Body of pancreas (tissue), 4 donors: ENCODE data around the gene NAALADL1. TPM values are rescaled to one million over a fixed set of nuclear protein-coding genes. Genes with fewer than 3 reads are reported as not detected.

Experiments used
- ATAC-seq: fragments of 150-250 bp; one replicate; pipeline ENCODE4 v1.9.1; 2016
- DNase-seq, 4 donors: peaks; one replicate each; pipeline ENCODE4 v3.0.0-alpha.2; 2019
- H3K27ac ChIP-seq, 4 donors: fragments of 200-600 bp; sonication (generic); 1 replicate in 3 of 4; 2 replicates in 1 of 4; pipeline versions ENCODE4 v1.5.1 to v1.6.1; 2016 to 2019; ENCODE audit warnings: mild to moderate bottlenecking in 1 of 4, mixed read lengths in 1 of 4, moderate library complexity in 1 of 4
- H3K27me3 ChIP-seq, 2 donors: fragments of 200-600 bp; sonication (generic); one replicate each; pipeline ENCODE4 v1.6.0; 2016; ENCODE audit warnings: mild to moderate bottlenecking in 1 of 2
- H3K36me3 ChIP-seq, 2 donors: fragments of 200-600 bp; sonication (generic); replicated peaks in 1 of 2; 2 replicates each; pipeline ENCODE4 v1.5.1; 2016; ENCODE audit warnings: low read depth in 2 of 2; ENCODE audit not compliant: insufficient read depth in 1 of 2
- H3K4me1 ChIP-seq: fragments of 200-600 bp; sonication (generic); one replicate; pipeline ENCODE4 v1.6.0; 2016
- H3K4me3 ChIP-seq, 2 donors: fragments of 200-600 bp; sonication (generic); 1 replicate in 1 of 2; 2 replicates in 1 of 2; pipeline ENCODE4 v1.5.1; 2016 to 2019
- H3K9me3 ChIP-seq, 3 donors: fragments of 200-600 bp; sonication (generic); 1 replicate in 2 of 3; 2 replicates in 1 of 3; pipeline ENCODE4 v1.5.1; 2016
- CTCF ChIP-seq, 7 experiments: fragments of 450-650 bp in 4 of 7; fragments of 200-600 bp in 3 of 7; sonication (generic) in 3 of 7; IDR thresholded peaks; one replicate each; pipeline ENCODE4 v1.5.1; 2016 to 2019; ENCODE audit warnings: antibody characterized with exemption in 7 of 7
- POLR2A ChIP-seq, 3 donors: fragments of 450-650 bp; IDR thresholded peaks; one replicate each; pipeline ENCODE4 v1.6.1; 2016; ENCODE audit warnings: antibody characterized with exemption in 3 of 3, mild to moderate bottlenecking in 2 of 3
- WGBS, 2 donors: methylation state at CpG; one replicate each; pipeline ENCODE4 v1.1.5; 2017; 5-methylcytosine and 5-hydroxymethylcytosine counted together
- intact Hi-C: fragments of 100-400 bp; cut with DNase I; formaldehyde crosslinking; loops from one replicate; pipeline ENCODE4 v1.15.1; 2023
- total RNA-seq, 2 donors: library from RNA; depleted of rRNA; stranded (reverse); fragments of >200 nt; gene quantifications; one replicate each; pipeline ENCODE4 v1.1.0, GENCODE V29; 2016

NAALADL1 gene
- total RNA-seq, 2 donors from 2014 or later, result 1.6 to 11.5 TPM

- no peaks in the 10 kb centered on the region for H3K27me3 ChIP-seq
- H3K27ac ChIP-seq, result no peak overlapping the region
- WGBS, 2 donors, result 88% methylated on average over 1 to 4 of the region's 4 CpGs
- H3K36me3 ChIP-seq, result no peaks in the 10 kb centered on the region
- DNase-seq (no peak), ATAC-seq (no peak)
- no peak overlapping the region for H3K4me3 ChIP-seq
- no peaks in the 10 kb centered on the region for H3K9me3 ChIP-seq
- TF ChIP-seq POLR2A (IDR thresholded peaks at IDR 0.05) (no peak), CTCF (IDR thresholded peaks at IDR 0.05) (no peak)
- H3K4me1 ChIP-seq, result no peaks in the 10 kb centered on the region
- intact Hi-C loops, result no loop called here
Observed at GRCh38 chr11:65066805-65067291, 8.5 kb upstream of the NAALADL1 start.

GRCh38 chr11:65066315-65066714 is 8.0 kb upstream of the NAALADL1 start:
- TF ChIP-seq CTCF (IDR thresholded peaks at IDR 0.05) (no peak), POLR2A (IDR thresholded peaks at IDR 0.05) (no peak)

GRCh38 chr11:65065851-65066250 is 7.5 kb upstream of the NAALADL1 start:
- H3K9me3 ChIP-seq, result no peaks in the 10 kb centered on the region
- no peaks in the 10 kb centered on the region for H3K27me3 ChIP-seq
- no peaks in the 10 kb centered on the region for H3K36me3 ChIP-seq
- H3K4me1 ChIP-seq, result no peaks in the 10 kb centered on the region
- no peak for TF ChIP-seq POLR2A (IDR thresholded peaks at IDR 0.05)
- TF ChIP-seq CTCF (IDR thresholded peaks at IDR 0.05), result no peak
- H3K4me3 ChIP-seq, result no peak overlapping the region
- intact Hi-C loops, result no loop called here
- WGBS, 2 donors, result 68 to 77% methylated on average over 3 to 7 of the region's 7 CpGs
- ATAC-seq, result no peak
- H3K27ac ChIP-seq, result no peak overlapping the region
- no peak for DNase-seq

More at GRCh38 chr11:65066315-65066714, 8.0 kb upstream of the NAALADL1 start:
- ATAC-seq (no peak), DNase-seq (no peak)
- no peak overlapping the region for H3K4me3 ChIP-seq
- H3K4me1 ChIP-seq, result no peaks in the 10 kb centered on the region
- H3K36me3 ChIP-seq, result no peaks in the 10 kb centered on the region
- H3K27me3 ChIP-seq, result no peaks in the 10 kb centered on the region
- H3K27ac ChIP-seq, result no peak overlapping the region
- WGBS, 2 donors, result 57 to 83% methylated on average over 1 to 11 of the region's 11 CpGs
- intact Hi-C loops, result no loop called here
- H3K9me3 ChIP-seq, result no peaks in the 10 kb centered on the region

GRCh38 chr11:65064847-65065240 is 6.5 kb upstream of the NAALADL1 start:
- no peaks in the 10 kb centered on the region for H3K9me3 ChIP-seq
- DNase-seq (no peak), ATAC-seq (no peak)
- no peaks in the 10 kb centered on the region for H3K36me3 ChIP-seq
- WGBS, 2 donors, result 86 to 88% methylated on average over 4 of the region's 4 CpGs
- intact Hi-C loops, result no loop called here
- H3K27ac ChIP-seq, result no peak overlapping the region
- H3K4me1 ChIP-seq, result no peaks in the 10 kb centered on the region
- no peaks in the 10 kb centered on the region for H3K27me3 ChIP-seq
- TF ChIP-seq POLR2A (IDR thresholded peaks at IDR 0.05) (no peak), CTCF (IDR thresholded peaks at IDR 0.05) (no peak)
- no peak overlapping the region for H3K4me3 ChIP-seq

GRCh38 chr11:65063532-65063931 is 5.2 kb upstream of the NAALADL1 start:
- Histone ChIP-seq H3K27ac (no peak overlapping the region), H3K27me3 (no peaks in the 10 kb centered on the region), H3K9me3 (no peaks in the 10 kb centered on the region), H3K36me3 (no peaks in the 10 kb centered on the region), H3K4me3 (no peak overlapping the region), H3K4me1 (no peaks in the 10 kb centered on the region)
- ATAC-seq, result no peak
- TF ChIP-seq POLR2A (IDR thresholded peaks at IDR 0.05) (no peak), CTCF (IDR thresholded peaks at IDR 0.05) (no peak)
- WGBS, 2 donors, result 50 to 62% methylated on average over 2 to 3 of the region's 3 CpGs
- DNase-seq, result no peak
- intact Hi-C loops, result no loop called here
